Right cardiac atrium (tissue), 5 donors: ENCODE measurements around the gene NEK4. TPM values are rescaled to one million over a fixed set of nuclear protein-coding genes. Genes with fewer than 3 reads are reported as not detected.

Source experiments
- ATAC-seq, 2 donors: fragments of 200-7000 bp; cut with Tn5 transposase; one replicate each; pipeline versions ENCODE4 v1.8.0 to v1.9.1; 2020; ENCODE audit warnings: moderate library complexity in 2 of 2, mild to moderate bottlenecking in 1 of 2
- DNase-seq, 3 donors: peaks; one replicate each; pipeline ENCODE4 v3.0.0-alpha.2; 2020
- H3K27ac ChIP-seq: one replicate; pipeline ENCODE4 v1.5.1; 2013; ENCODE audit warnings: mild to moderate bottlenecking, low read length, control low read depth, moderate library complexity
- H3K27me3 ChIP-seq: one replicate; pipeline ENCODE4 v1.6.1; 2013; ENCODE audit not compliant: control insufficient read depth, insufficient read depth
- H3K4me1 ChIP-seq: one replicate; pipeline ENCODE4 v1.6.1; 2013; ENCODE audit warnings: low read length; ENCODE audit not compliant: control insufficient read depth, insufficient read depth
- H3K4me3 ChIP-seq: one replicate; pipeline ENCODE4 v1.5.1; 2013; ENCODE audit warnings: low read length, control low read depth
- H3K9me3 ChIP-seq: one replicate; pipeline ENCODE4 v1.6.1; 2013; ENCODE audit warnings: low read length; ENCODE audit not compliant: control insufficient read depth
- WGBS: extraction: QIAGEN DNeasy Blood & Tissue Kit; methylation state at CpG from one replicate; pipeline ENCODE4 v1.1.7; 2013; 5-methylcytosine and 5-hydroxymethylcytosine counted together
- intact Hi-C, 4 donors: fragments of 100-400 bp; cut with DNase I; formaldehyde crosslinking; loops; one replicate each; pipeline versions ENCODE4 v1.11.0 to v1.14.0; 2022 to 2023
- polyA plus RNA-seq: library from polyadenylated mRNA; stranded (reverse); fragments of 200-250 nt; gene quantifications from one replicate; pipeline ENCODE4 v1.2.3, GENCODE V29; 2013
- total RNA-seq, 4 donors: library from RNA; stranded (reverse); fragmentation: NEBNext Ultra II Directional; extraction: Animal tissue kit (Norgen Biotek cat#: 25700); gene quantifications; one replicate each; pipeline ENCODE4 v1.2.1, GENCODE V29; 2021
- donor health status: healthy with polysubstance abuse.
- donor health status: DM: no; HTN: yes; CAD: no.
- donor health status: DM: no; HTN: no; CAD: no.
- donor health status: DM: no; HTN: yes; CAD: no; lungs with severe emphysema.
- donor health status: DM: yes; HTN: yes; CAD: no.

NEK4 gene
- total and polyA plus RNA-seq, 5 donors, result 4.5 to 18.2 (median 17.1) TPM

GRCh38 chr3:52792961-52793695 is 22.4 kb upstream of the NEK4 start:
- no peak overlapping the region for H3K27ac ChIP-seq
- no peaks in the 10 kb centered on the region for H3K9me3 ChIP-seq
- no peak overlapping the region for H3K4me3 ChIP-seq
- no peak for DNase-seq
- intact Hi-C loops, result no loop called here
- no peak for ATAC-seq
- no peaks in the 10 kb centered on the region for H3K27me3 ChIP-seq
- WGBS, result 78% methylated on average over 18 of the region's 18 CpGs
- H3K4me1 ChIP-seq, result no peaks in the 10 kb centered on the region

- no peak for DNase-seq
- Histone ChIP-seq H3K4me3 (no peak overlapping the region), H3K9me3 (no peaks in the 10 kb centered on the region), H3K27ac (no peak overlapping the region), H3K4me1 (no peaks in the 10 kb centered on the region), H3K27me3 (no peaks in the 10 kb centered on the region)
- WGBS, result 82% methylated on average over 7 of the region's 7 CpGs
- intact Hi-C loops, result no loop called here
- no peak for ATAC-seq
Observed at GRCh38 chr3:52792413-52792812, 21.7 kb upstream of the NEK4 start.

- intact Hi-C loops, result no loop called here
- ATAC-seq, result no peak
Observed at GRCh38 chr3:52791928-52792327, 21.2 kb upstream of the NEK4 start.

GRCh38 chr3:52791366-52791765 is 20.6 kb upstream of the NEK4 start:
- 82% methylated on average over 12 of the region's 12 CpGs for WGBS
- no peaks in the 10 kb centered on the region for H3K4me1 ChIP-seq
- intact Hi-C loops, result no loop called here
- ATAC-seq, result no peak
- H3K27ac ChIP-seq, result no peak overlapping the region
- H3K4me3 ChIP-seq, result no peak overlapping the region
- DNase-seq, result no peak
- no peaks in the 10 kb centered on the region for H3K9me3 ChIP-seq
- no peaks in the 10 kb centered on the region for H3K27me3 ChIP-seq

More at GRCh38 chr3:52791928-52792327, 21.2 kb upstream of the NEK4 start:
- no peak for DNase-seq
- Histone ChIP-seq H3K4me1 (no peaks in the 10 kb centered on the region), H3K27me3 (no peaks in the 10 kb centered on the region), H3K9me3 (no peaks in the 10 kb centered on the region), H3K4me3 (no peak overlapping the region), H3K27ac (no peak overlapping the region)
- WGBS, result 66% methylated on average over 4 of the region's 4 CpGs

GRCh38 chr3:52790741-52791140 is 20.0 kb upstream of the NEK4 start:
- Histone ChIP-seq H3K4me3 (no peak overlapping the region), H3K27ac (no peak overlapping the region), H3K27me3 (no peaks in the 10 kb centered on the region), H3K4me1 (no peaks in the 10 kb centered on the region), H3K9me3 (no peaks in the 10 kb centered on the region)
- intact Hi-C loops, result no loop called here
- ATAC-seq, result no peak
- 84% methylated on average over 13 of the region's 13 CpGs for WGBS
- DNase-seq, result no peak

GRCh38 chr3:52790337-52790736 is 19.6 kb upstream of the NEK4 start:
- DNase-seq, result peak in 1 of 3 donors; percentile 13
- intact Hi-C loops, result no loop called here
- 83% methylated on average over 7 of the region's 7 CpGs for WGBS

GRCh38 chr3:52789746-52790040 is 19.0 kb upstream of the NEK4 start:
- ATAC-seq (no peak), DNase-seq (peak in 1 of 3 donors; percentile 35)
- no peaks in the 10 kb centered on the region for H3K9me3 ChIP-seq
- intact Hi-C loops, result no loop called here
- no peaks in the 10 kb centered on the region for H3K4me1 ChIP-seq
- H3K27ac ChIP-seq, result no peak overlapping the region
- H3K4me3 ChIP-seq, result no peak overlapping the region
- WGBS, result 90% methylated on average over 6 of the region's 6 CpGs
- H3K27me3 ChIP-seq, result no peaks in the 10 kb centered on the region

More at GRCh38 chr3:52790337-52790736, 19.6 kb upstream of the NEK4 start:
- Histone ChIP-seq H3K9me3 (no peaks in the 10 kb centered on the region), H3K4me3 (no peak overlapping the region), H3K4me1 (no peaks in the 10 kb centered on the region), H3K27ac (no peak overlapping the region), H3K27me3 (no peaks in the 10 kb centered on the region)
- no peak for ATAC-seq

- no peaks in the 10 kb centered on the region for H3K4me1 ChIP-seq
- no peak for DNase-seq
Observed at GRCh38 chr3:52788890-52789745, 18.4 kb upstream of the NEK4 start.

GRCh38 chr3:52787672-52788625 is 17.2 kb upstream of the NEK4 start:
- intact Hi-C loops, result no loop called here
- H3K9me3 ChIP-seq, result no peaks in the 10 kb centered on the region
- 63% methylated on average over 17 of the region's 17 CpGs for WGBS
- no peak overlapping the region for H3K4me3 ChIP-seq
- no peak overlapping the region for H3K27ac ChIP-seq
- DNase-seq (peak in 2 of 3 donors; percentile 31 to 57), ATAC-seq (peak; percentile 20)
- no peaks in the 10 kb centered on the region for H3K4me1 ChIP-seq
- no peaks in the 10 kb centered on the region for H3K27me3 ChIP-seq

More at GRCh38 chr3:52788890-52789745, 18.4 kb upstream of the NEK4 start:
- Histone ChIP-seq H3K9me3 (no peaks in the 10 kb centered on the region), H3K4me3 (no peak overlapping the region), H3K27me3 (no peaks in the 10 kb centered on the region), H3K27ac (no peak overlapping the region)
- 80% methylated on average over 16 of the region's 16 CpGs for WGBS
- intact Hi-C loops, result no loop called here
- no peak for ATAC-seq

GRCh38 chr3:52787246-52787645 is 16.5 kb upstream of the NEK4 start:
- intact Hi-C loops, result no loop called here
- H3K27ac ChIP-seq, result no peak overlapping the region
- H3K4me3 ChIP-seq, result no peak overlapping the region
- WGBS, result 80% methylated on average over 11 of the region's 11 CpGs
- no peaks in the 10 kb centered on the region for H3K27me3 ChIP-seq
- H3K4me1 ChIP-seq, result no peaks in the 10 kb centered on the region
- ATAC-seq (no peak), DNase-seq (no peak)
- H3K9me3 ChIP-seq, result no peaks in the 10 kb centered on the region
